Measurements from ENCODE around the gene ZG16.

GRCh38 chr16:29761882-29762281 is 16.2 kb upstream of the ZG16 start:
- no peak for TF ChIP-seq POLR2A (IDR thresholded peaks at IDR 0.05)
- no peak for TF ChIP-seq CTCF (IDR thresholded peaks at IDR 0.05)
